Stimulated activated CD8-positive, alpha-beta memory T cell treated with anti-CD3 and anti-CD28 coated beads, Interleukin-2, amount 100 ng/mL, for 1 hour (primary cell): Measurements from ENCODE around the gene STC2.
A peak's percentile ranks its signal among the peaks of the same experiment; 100 is the strongest.
"Not testable (repeated sequence)": the region's sequence is repeated elsewhere in the genome, so short reads cannot be mapped to it uniquely, and the experiment has no call there.

Experiments used
- DNase-seq, 2 donors: peaks; one replicate each; pipeline ENCODE4 v3.0.0-alpha.2; 2020; ENCODE audit warnings: low read depth in 2 of 2

STC2 gene

DNA sequence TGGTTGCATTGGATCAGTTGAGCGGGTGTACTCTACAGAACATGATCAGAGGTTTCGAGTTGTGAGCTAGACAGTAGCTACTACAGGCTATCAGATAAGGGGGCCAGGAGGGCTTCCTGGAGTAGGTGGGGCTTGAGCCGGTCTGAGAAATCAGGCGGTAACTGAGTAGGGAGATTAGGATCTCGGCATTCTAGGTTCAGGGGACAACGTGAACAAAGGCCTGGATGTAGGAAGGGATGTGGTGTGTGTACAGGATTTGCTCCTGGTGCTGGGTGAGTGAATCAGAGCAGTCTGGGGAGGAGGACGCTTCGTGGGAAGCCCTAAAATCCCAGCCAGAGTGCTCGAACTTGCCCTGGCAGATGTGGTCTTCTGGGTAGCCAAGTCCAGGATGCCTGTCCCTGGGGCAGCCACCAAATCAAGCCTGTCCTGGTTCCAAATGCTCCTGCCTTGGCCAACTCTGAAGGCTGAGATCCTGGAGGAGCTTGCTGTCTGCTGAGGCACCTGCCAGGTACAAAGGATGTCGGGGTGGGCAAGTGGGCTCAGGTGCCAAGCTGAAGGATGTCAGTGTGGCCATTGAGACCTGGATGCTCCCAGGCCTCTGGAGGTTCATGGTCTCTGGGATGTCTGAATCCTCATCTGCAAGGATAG, 33.4 kb downstream of the STC2 start:
- DNase-seq = no peak

DNA sequence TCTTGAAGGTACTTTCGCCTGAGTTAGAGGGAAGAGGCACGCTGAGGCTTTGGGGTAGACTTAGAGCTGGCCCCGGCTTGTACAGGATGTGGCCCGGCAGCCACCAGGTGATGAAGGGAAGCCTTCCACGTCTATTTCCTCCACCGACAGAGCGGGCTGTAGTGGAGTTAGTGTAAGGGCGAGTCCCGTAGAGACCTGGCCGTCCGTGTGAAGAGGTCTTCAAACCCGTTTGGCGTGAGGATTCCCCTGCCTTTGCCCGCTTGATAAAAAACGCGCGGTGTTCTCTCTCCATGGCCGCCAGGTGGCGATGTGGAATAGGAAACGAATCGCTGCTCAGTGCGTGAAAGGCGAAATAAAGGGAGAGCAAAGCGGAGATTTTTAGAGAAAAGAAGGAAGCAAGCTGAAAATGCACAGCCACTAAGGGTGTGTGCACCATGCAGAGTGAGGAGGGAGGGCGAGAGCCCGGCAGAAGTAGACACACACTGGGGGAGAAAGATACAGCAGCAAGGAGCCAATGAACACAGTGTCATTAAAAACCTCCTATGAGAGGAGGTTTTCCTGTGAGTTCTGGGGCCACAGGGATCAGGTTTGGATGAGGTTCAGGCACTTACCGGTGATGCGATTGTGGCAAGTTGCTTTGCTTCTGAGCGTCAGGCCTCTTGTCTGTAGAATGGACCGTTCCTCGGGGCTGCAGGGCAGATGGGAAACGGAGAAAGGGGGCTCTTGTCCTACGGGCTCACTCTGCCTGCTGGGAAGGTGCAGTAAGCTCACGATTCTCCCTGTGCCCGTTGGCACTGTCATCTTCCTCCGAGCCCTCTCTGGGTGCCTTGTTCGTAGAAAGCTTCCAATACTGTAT, 34.2 kb downstream of the STC2 start:
- DNase-seq = peak; percentile 12 to 31

DNA sequence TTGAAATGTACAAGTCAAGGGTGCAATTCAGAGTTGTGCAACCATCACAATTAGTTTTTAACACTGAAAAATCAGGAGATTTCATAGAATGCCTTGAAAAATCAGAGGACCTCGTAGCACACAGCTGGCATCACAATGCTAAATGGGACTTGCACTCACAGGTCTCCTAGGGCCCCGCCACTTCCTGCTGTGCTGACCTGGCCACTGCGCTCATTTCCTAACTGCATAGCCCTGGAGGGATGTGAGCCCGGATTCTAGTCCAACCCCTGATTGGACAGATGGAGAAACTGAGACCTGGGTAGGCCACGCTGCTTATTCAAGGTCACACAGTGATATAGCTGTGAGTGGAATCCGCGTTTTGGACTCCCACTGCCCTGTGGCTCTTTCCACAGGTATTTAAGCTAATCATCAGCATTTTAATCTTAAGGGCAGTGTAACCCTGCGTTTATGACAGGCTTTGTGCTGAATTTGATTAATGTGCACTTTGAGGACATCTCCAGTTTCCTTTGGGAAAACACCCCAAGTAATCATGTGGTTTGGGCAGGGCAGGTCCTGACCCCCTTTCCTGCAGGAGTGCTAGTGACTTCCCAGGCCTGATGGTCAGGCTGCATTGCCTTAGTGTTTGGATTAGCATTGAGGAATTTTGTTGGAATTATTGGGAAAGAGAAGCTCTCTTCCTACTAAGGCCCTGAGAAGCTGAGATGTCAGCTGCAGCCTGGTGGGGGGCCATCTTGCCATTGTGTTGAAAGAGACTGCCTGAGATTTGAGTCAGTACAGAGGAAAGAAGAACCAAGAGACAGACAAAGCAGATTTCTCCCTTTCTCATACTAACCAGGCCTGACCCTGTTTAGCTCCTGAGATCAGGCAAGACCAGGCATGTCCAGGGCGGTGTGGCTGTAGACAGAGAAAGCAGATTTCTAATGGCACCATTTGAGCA, 36.2 kb downstream of the STC2 start:
- DNase-seq = no peak

DNA sequence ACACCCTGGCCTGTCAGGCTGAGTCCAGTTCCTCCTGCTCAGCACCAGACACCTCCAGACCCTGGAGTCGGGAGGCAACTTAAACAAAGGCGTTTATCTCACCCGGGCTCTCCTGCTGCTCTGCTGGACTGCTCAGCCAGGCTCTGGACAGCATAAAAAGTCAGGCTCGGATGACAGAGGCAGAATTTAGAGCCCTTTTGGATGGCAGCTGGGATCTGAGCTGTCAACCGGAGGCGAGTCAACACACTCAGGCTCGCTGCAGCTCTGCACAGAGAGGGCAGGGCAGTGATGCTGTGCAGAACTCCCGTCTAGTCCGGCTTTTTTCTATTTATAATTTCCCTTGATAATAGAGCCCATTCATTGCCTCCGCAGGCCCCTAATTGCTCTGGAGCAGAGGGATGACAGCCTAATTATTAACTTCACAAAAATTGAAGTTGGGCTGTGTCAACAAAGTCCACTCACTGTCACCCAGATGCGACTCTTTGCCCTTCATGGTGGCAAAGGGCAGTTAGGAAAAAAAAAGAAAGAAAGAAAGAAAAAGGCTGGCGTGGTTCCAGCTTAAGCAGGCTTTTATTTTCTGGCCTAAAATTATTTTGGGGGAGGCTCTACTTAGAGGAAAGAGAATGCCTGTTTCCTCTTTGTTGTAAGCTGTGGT, 37.6 kb downstream of the STC2 start:
- no peak for DNase-seq

DNA sequence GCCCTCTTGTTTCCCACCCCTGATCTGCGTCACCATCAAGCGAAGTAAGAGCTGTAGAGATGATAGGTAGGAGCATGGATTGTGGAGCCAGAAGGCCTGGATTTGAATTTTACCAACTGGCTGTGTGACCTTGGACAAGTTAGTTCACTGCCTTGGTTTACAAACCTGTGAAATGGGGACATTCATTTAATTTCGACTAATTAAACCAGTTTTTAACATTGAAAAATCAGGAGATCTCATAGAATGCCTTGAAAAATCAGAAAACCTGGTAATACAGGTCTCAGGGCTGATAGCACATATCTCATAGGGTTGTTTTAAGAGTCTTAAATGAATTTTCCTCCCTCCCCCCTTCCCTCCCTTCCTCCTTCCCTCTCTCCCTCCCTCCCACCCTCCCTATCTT, 38.8 kb downstream of the STC2 start:
- no peak for DNase-seq

DNA sequence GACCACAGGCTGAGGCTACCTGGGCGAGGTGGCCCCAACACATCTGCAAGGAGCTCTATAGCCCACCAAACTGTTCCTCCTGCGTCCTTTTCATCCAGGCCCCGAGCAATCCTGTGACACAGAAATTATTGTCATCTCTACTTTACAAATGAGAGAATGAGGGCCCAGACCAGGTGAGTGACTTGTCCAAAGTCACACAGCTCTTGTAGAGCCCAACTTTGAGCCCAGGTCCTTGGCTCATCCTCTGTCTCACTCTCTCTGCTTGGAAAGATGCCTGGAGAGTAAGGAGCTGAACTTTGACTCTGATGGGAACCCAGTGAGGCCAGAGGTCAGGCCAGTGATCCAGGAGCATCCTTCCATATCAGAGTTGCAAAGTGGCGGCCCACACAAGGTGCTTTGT, 39.6 kb downstream of the STC2 start:
- DNase-seq = no peak

DNA sequence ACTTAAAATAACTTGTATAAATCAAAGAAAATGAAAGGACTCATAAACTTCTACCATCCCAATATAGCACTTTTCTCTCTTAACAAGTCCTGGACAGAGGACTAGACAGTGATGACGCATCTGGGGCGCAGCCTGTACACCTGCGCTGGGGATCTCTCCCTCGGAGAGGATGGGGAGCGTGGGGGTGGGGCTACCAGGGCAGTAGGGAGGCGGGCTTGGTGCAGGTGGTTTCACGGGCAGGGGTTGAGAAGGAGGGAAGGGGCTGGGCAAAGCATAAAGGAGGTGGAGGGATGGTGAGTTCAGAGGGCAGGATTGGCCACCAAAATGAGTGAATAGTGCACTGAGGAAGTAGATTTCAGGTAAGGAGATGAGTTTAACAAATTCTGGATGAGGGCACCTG, 41.1 kb downstream of the STC2 start:
- DNase-seq = no peak

DNA sequence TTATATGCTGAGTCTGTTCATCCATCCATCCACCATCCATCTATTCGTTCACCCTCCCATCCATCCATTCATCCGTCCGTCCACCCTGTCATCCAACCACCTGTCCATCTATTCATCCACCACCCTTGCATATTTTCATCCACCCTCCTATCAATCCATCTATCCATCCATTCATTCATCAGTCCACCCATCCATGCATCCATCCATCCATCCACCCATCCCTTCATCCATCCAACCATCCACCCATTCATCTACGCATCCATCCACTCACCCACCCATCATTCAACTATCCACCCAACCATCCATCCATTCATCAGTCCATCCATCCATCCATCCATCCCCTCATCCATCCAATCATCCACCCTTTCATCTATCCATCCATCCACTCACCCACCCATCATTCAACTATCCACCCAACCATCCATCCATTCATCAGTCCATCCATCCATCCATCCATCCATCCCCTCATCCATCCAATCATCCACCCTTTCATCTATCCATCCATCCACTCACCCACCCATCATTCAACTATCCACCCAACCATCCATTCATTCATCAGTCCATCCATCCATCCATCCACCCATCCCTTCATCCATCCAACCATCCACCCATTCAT, 43.8 kb downstream of the STC2 start:
- not testable (repeated sequence) for DNase-seq

DNA sequence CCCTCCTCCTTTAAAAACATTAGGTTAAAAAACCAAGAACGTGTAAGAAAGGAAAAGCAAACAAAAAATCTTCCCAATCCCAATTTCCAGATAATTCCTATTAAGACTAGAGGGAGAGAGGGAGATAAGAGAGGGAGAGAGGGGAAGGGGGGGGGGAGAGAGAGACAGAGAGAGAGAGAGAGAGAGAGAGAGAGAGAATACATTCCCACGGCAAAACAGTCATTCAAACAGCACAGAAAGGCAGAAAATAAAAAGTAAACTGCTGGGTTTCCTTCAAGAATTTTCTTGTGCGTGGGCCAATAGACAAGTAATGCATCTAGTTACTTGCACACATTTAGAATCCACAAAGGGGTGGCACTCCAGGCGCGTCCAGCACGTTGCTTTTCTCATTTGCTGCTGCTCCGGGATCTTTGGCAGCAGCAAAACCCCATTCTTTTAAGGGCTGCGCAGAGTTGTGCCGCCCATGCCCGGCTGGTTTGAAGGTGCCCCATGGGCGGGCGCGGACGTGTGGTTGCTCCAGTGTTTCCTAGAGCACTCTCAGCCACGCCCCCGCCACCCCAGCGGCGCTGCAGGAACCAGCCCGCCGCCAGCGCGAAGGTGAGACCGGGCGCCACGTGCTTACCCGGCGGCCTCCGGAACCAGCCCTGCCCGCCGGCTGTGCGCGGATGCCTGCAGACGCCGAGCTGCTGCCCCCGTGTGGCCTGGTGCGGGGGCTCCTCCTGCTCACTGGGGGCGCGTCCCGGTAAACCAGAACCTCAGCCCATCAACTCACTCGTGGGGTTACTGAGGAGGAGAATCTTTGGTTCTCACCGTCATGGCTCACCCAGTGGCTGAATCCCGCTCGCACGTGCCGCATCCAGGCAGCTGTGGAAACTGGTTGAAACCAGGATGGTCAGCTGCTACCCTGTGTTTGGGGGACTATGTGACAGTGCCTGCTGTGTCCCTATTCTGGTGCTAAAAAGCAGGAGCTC, 44.6 kb downstream of the STC2 start:
- peak; percentile 27 to 33 for DNase-seq

DNA sequence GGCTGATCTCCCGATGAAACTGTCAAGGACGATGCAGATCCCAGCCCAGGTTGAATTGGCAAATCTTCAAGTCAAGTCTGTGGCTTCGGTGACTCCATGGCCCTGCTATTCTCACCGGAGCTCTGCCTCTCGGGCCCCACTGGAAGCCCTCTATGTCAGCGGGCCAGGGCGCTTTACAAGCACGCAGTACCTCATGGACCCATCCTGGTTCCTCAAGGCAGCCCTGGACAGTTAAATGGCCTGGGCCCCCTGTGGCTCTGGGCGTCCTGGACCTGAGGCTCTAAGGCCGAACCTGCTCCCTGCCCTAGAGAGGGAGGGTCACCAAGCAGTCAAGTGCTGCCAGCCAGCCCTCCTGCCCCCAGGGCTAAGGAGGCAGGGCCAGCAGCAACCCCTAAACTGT, 45.3 kb downstream of the STC2 start:
- no peak for DNase-seq

DNA sequence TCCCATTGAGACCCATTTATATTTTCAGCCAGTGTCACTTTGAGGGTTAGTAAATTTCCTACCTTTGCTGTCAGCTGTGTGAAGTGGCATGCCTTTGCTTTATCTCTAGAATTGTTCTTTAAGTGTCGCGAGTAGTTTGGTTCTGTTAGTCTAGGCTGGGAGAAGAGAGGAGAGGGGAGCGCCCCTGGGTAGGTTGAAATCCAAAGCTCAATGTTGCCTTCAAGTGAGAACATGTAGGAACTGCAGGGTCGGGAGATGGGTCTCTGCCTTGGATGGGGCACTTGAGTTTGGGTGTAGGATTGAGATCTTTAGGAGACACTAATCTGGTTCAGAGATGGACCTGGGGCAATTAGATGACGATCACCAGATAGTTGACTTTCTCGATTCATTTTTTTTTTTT, 46.3 kb downstream of the STC2 start:
- no peak for DNase-seq

DNA sequence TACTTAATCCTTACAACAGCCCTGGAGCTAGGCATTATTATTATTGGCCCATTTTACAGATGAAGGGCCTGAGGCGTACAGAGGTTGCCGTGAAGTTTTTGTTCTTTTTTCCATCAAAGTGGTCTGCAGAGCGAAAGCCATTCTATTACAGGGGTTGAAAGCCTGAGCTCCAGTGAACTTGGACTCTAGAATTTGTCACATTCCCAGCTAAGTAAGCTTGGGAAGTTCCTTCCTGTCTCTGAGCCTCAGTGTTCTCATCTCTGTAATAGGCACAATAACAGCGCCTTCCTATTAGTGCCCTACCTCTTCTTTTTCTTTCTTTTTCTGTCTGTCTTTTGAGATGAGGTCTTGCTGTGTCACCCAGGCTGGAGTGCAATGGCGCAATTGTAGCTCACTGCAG, 49.0 kb downstream of the STC2 start:
- no peak for DNase-seq

DNA sequence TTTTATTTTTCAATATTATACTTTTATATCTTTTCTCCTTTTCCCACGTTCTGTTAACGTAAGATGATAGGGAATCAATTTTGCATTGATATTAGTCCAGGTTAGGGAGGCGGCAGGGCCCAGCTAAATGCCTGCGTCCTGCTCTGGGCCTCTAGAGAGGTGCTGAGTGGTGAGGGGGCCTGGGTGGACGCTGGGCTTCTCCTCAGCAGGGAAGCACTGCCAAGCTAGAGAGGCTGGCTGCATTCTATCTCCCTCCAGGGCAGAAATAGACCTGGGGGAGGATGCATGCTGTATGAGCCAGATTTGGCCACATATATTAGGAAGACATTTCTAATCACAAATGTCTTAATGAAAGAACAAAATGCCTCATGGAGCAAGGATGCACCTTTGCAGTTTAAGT, 49.6 kb downstream of the STC2 start:
- no peak for DNase-seq

DNA sequence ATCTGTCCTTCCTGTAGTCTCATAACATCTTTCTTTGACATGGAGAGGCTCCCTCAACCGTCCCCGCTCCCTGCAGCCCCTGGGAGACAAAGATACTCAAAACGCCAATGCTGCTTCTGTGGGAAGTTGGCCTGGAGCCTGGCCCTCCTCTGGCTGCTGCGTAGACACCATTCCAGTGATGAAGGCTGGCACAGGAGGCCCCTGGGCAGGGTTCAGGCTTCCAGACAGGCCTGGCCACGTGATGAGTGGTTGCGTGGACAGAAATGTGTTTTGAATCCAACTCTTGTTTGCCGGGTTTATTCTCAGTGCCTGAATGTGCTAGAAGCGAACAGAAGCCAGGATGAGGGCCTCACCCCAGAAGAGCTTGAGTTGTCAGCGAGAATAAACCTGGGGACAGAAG, 50.0 kb downstream of the STC2 start:
- no peak for DNase-seq

DNA sequence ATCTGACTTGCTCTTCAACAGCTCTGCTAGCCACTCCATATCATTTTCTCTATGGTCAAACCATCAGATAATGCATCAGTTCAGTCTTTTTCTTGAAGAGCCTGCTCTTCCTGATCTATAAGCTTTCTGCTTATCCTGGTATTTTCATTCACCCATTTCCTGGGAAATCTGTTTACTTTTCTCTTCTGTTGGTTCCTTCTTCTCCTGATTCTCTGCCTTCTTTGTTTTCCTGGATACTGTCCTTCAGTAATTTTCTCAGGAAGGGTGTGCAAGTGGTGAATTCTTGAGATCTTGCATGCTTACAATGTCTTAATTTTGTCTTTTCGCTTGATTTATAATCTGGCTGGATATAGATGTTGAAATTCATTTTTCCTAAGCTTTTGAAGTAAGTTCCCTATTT, 53.4 kb downstream of the STC2 start:
- DNase-seq = no peak

DNA sequence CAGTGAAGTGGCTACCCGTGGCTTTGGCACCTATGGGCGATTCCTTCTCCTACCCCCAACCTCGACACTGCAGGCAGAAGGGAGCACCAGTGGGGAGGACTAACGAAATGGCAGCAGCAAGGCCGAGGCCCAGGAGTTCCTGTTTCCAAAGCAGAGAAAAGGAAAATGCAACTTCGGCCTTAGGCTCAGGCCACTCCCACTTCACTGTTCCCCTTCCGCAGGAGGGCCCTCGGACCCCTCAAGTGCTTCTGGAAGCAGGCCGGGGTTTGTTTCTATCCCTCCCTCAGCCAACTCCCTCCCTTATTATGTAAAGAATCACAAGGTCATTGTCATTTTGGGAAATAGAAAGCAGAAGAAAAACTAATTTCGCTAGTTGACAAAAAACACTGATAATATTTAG, 56.8 kb downstream of the STC2 start:
- no peak for DNase-seq

DNA sequence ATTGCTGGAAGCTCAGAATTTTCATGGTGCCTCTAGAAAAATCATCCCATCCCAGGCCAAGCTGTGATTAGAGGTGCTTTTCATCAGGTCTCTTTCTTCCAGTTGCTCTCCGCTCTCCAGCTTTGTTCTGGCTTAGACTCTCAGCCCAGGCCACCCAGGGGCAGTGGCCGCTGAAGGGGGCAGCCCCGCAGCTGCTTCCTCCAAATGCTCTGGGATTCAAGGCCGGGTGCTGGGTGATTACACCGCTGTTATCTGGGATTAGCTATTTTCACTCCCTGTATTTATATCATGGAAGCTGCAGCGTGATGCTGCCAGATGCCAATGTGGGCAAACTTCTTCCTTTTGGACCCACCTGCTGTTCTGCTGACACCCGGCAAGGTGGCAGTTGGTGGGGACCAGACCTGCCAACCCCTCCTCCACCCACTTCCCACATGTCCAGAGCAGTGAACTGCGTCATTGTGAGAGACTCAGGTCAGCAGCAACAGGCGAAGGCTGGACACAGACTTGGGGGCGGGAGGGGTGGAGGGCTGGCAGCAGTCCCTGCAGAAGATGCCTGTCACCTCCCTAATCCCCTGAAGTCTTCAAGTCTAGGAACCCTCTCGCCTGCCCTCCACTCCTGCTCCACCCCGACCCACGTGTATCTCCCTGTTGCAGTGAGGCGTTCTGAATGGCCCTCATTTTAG, 59.3 kb downstream of the STC2 start:
- DNase-seq = no peak

DNA sequence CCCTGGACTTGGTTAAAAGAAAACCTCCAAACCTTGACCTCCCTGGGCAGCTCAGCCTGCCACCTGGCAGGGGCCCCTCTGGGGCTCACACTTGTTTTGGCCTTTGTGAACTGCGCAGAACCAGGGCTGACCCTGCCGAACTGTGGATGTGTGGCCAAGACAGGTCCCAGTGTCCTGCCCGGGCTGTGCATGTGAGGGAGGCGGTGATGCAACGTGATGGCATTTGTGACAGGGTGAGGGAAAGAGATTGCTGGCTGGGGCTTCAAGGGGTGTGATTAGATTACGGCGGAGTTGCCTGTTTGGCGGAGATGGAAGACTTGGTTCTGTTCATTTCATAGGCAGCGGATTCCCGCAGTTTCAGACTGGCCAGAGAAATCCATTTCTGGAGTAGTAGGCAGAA, 62.8 kb downstream of the STC2 start:
- no peak for DNase-seq
